CMK (cell line): Measurements from ENCODE around the gene SH3RF3.

ENCODE experiments used
- DNase-seq: peaks from one replicate; pipeline ENCODE4 v3.0.0-alpha.2; 2010; ENCODE audit warnings: low read depth

SH3RF3 gene

GRCh38 chr2:109353806-109354745, 225.1 kb downstream of the SH3RF3 start:
- no peak for DNase-seq

GRCh38 chr2:109355192-109355843, 226.3 kb downstream of the SH3RF3 start:
- DNase-seq, result no peak

GRCh38 chr2:109356324-109357035, 227.5 kb downstream of the SH3RF3 start:
- no peak for DNase-seq

GRCh38 chr2:109364217-109364616, 235.2 kb downstream of the SH3RF3 start:
- DNase-seq, result no peak

GRCh38 chr2:109365131-109365530, 236.1 kb downstream of the SH3RF3 start:
- no peak for DNase-seq

GRCh38 chr2:109367683-109368082, 238.7 kb downstream of the SH3RF3 start:
- no peak for DNase-seq

- no peak for DNase-seq
These were observed 239.8 kb downstream of the SH3RF3 start for GRCh38 chr2:109368798-109369197.

GRCh38 chr2:109369671-109370191, 240.7 kb downstream of the SH3RF3 start:
- DNase-seq, result no peak

GRCh38 chr2:109370399-109371035, 241.5 kb downstream of the SH3RF3 start:
- no peak for DNase-seq

GRCh38 chr2:109371481-109372170, 242.6 kb downstream of the SH3RF3 start:
- no peak for DNase-seq

GRCh38 chr2:109372171-109372568, 243.2 kb downstream of the SH3RF3 start:
- no peak for DNase-seq

- no peak for DNase-seq
These were observed 243.6 kb downstream of the SH3RF3 start for GRCh38 chr2:109372614-109373013.

GRCh38 chr2:109373791-109374547, 245.0 kb downstream of the SH3RF3 start:
- DNase-seq, result no peak

- DNase-seq, result no peak
These were observed 245.6 kb downstream of the SH3RF3 start for GRCh38 chr2:109374548-109375130.

GRCh38 chr2:109375131-109375561, 246.1 kb downstream of the SH3RF3 start:
- DNase-seq, result no peak

GRCh38 chr2:109375656-109376055, 246.7 kb downstream of the SH3RF3 start:
- DNase-seq, result no peak

GRCh38 chr2:109376115-109376514, 247.1 kb downstream of the SH3RF3 start:
- DNase-seq, result no peak

- no peak for DNase-seq
These were observed 247.9 kb downstream of the SH3RF3 start for GRCh38 chr2:109376796-109377495.

GRCh38 chr2:109377976-109378375, 249.0 kb downstream of the SH3RF3 start:
- no peak for DNase-seq
